NCI-H128 (cell line): Measurements from ENCODE around the gene C2CD4C.
"Not testable (repeated sequence)": the region's sequence is repeated elsewhere in the genome, so short reads cannot be mapped to it uniquely, and the experiment has no call there.

Source experiments
- DNase-seq: peaks from one replicate; lab custom pipeline; 2025; ENCODE audit not compliant: unreplicated experiment; lab: John Stamatoyannopoulos, UW

Gene C2CD4C

GRCh38 chr19:401866-402511 lies 7.0 kb downstream of the C2CD4C start:
- no peak for DNase-seq

- no peak for DNase-seq
Measured at GRCh38 chr19:400976-401865, 7.7 kb downstream of the C2CD4C start.

- DNase-seq: no peak
Measured at GRCh38 chr19:399370-399769, 9.6 kb downstream of the C2CD4C start.

GRCh38 chr19:398719-399118 lies 10.2 kb downstream of the C2CD4C start:
- DNase-seq: no peak

GRCh38 chr19:397941-398706 lies 10.8 kb downstream of the C2CD4C start:
- no peak for DNase-seq

GRCh38 chr19:397321-397720 lies 11.6 kb downstream of the C2CD4C start:
- no peak for DNase-seq

- DNase-seq: no peak
Measured at GRCh38 chr19:395467-395866, 13.5 kb downstream of the C2CD4C start.

GRCh38 chr19:394857-395256 lies 14.1 kb downstream of the C2CD4C start:
- not testable (repeated sequence) for DNase-seq

- DNase-seq: not testable (repeated sequence)
Measured at GRCh38 chr19:393560-393959, 15.4 kb downstream of the C2CD4C start.

- no peak for DNase-seq
Measured at GRCh38 chr19:392375-392970, 16.5 kb downstream of the C2CD4C start.

- no peak for DNase-seq
Measured at GRCh38 chr19:391726-392374, 17.1 kb downstream of the C2CD4C start.

GRCh38 chr19:391207-391557 lies 17.8 kb downstream of the C2CD4C start:
- DNase-seq: no peak

- no peak for DNase-seq
Measured at GRCh38 chr19:390386-391206, 18.4 kb downstream of the C2CD4C start.

- no peak for DNase-seq
Measured at GRCh38 chr19:389935-390289, 19.0 kb downstream of the C2CD4C start.

- DNase-seq: no peak
Measured at GRCh38 chr19:389255-389934, 19.6 kb downstream of the C2CD4C start.

GRCh38 chr19:388691-389090 lies 20.3 kb downstream of the C2CD4C start:
- no peak for DNase-seq

GRCh38 chr19:387777-388176 lies 21.2 kb downstream of the C2CD4C start:
- no peak for DNase-seq

- not testable (repeated sequence) for DNase-seq
Measured at GRCh38 chr19:386632-387301, 22.2 kb downstream of the C2CD4C start.

- not testable (repeated sequence) for DNase-seq
Measured at GRCh38 chr19:386189-386588, 22.8 kb downstream of the C2CD4C start.
